OCI-LY3 (cell line): Measurements from ENCODE around the gene BRAT1.

ENCODE experiments used
- CTCF ChIP-seq: fragments of 200-600, 300-600 bp; sonication (generic); IDR thresholded peaks from 2 replicates; pipeline ENCODE4 v1.5.1; 2014; ENCODE audit warnings: antibody characterized with exemption, low read length, low read depth
- EZH2phosphoT487 ChIP-seq: fragments of 200-600 bp; shearing (Covaris generic); IDR thresholded peaks from 2 replicates; pipeline ENCODE4 v1.6.1; 2018; ENCODE audit warnings: antibody characterized with exemption, mixed run types, low read depth

DNA sequence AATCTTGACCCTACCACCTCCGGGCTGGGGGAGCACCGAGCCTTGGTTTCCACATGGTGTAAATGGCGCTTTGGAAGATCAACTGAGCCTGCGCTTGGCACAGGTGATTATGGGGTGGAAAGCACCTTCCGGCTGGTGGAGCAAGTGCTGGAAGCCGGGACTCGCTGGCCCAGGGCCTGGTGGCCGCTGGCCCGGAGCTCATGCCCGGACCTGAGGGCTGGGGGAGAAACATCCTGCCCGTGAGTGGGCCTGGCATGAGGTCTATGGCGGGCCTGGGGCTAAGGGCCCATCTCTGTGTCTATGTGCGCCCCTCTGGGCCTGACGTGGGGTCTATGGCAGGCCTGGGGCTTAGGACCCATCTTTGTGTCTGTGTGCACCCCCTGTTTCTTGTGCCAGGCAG lies 49.9 kb downstream of the BRAT1 start:
- no peak for TF ChIP-seq CTCF
- no peak for TF ChIP-seq EZH2phosphoT487
